Muscle of arm (tissue), 14 donors: ENCODE data around the gene EIF5AL1. TPM values are rescaled to one million over a fixed set of nuclear protein-coding genes. Genes with fewer than 3 reads are reported as not detected.
"Not testable (repeated sequence)": the region's sequence is repeated elsewhere in the genome, so short reads cannot be mapped to it uniquely, and the experiment has no call there.

Source experiments
- DNase-seq: peaks from one replicate; pipeline ENCODE4 v3.0.0-alpha.2; 2013
- long read RNA-seq, 11 donors: transcript quantifications; one replicate each; lab custom pipeline, GENCODE V29; 2026
- polyA plus RNA-seq, 12 donors: library from polyadenylated mRNA; unstranded; fragments of 120-200 nt; gene quantifications; one replicate each; pipeline ENCODE4 v1.2.1, GENCODE V29; 2013; ENCODE audit not compliant: insufficient read length in 12 of 12

The EIF5AL1 gene
- polyA plus RNA-seq, result 1 to 10 TPM in 8 of 12 donors, under 1 TPM in 3, not detected in 1; 0.06 to 6.6 (median 1.6) TPM
- long read RNA-seq, donor 1, transcript EIF5AL1-201 (1 exons, 3,840 nt), result major isoform, 38 of 38 reads
- long read RNA-seq, donor 1, partial matches to known transcripts, result 0 of 38 reads
- long read RNA-seq, donor 1, other reads (novel, unspliced or antisense), result 0 of 38 reads
- long read RNA-seq, donor 2, transcript EIF5AL1-201 (1 exons, 3,840 nt), result major isoform, 25 of 25 reads
- long read RNA-seq, donor 2, partial matches to known transcripts, result 0 of 25 reads
- long read RNA-seq, donor 2, other reads (novel, unspliced or antisense), result 0 of 25 reads
- long read RNA-seq, donor 3, transcript EIF5AL1-201 (1 exons, 3,840 nt), result major isoform, 38 of 38 reads
- long read RNA-seq, donor 3, partial matches to known transcripts, result 0 of 38 reads
- long read RNA-seq, donor 3, other reads (novel, unspliced or antisense), result 0 of 38 reads
- long read RNA-seq, donor 4, transcript EIF5AL1-201 (1 exons, 3,840 nt), result major isoform, 34 of 34 reads
- long read RNA-seq, donor 4, partial matches to known transcripts, result 0 of 34 reads
- long read RNA-seq, donor 4, other reads (novel, unspliced or antisense), result 0 of 34 reads
- long read RNA-seq, donor 5, result 0 reads
- long read RNA-seq, donor 6, transcript EIF5AL1-201 (1 exons, 3,840 nt), result major isoform, 18 of 18 reads
- long read RNA-seq, donor 6, partial matches to known transcripts, result 0 of 18 reads
- long read RNA-seq, donor 6, other reads (novel, unspliced or antisense), result 0 of 18 reads
- long read RNA-seq, donor 7, transcript EIF5AL1-201 (1 exons, 3,840 nt), result major isoform, 41 of 41 reads
- long read RNA-seq, donor 7, partial matches to known transcripts, result 0 of 41 reads
- long read RNA-seq, donor 7, other reads (novel, unspliced or antisense), result 0 of 41 reads
- long read RNA-seq, donor 8, transcript EIF5AL1-201 (1 exons, 3,840 nt), result major isoform, 32 of 32 reads
- long read RNA-seq, donor 8, partial matches to known transcripts, result 0 of 32 reads
- long read RNA-seq, donor 8, other reads (novel, unspliced or antisense), result 0 of 32 reads
- long read RNA-seq, donor 9, transcript EIF5AL1-201 (1 exons, 3,840 nt), result major isoform, 34 of 34 reads
- long read RNA-seq, donor 9, partial matches to known transcripts, result 0 of 34 reads
- long read RNA-seq, donor 9, other reads (novel, unspliced or antisense), result 0 of 34 reads
- long read RNA-seq, donor 10, transcript EIF5AL1-201 (1 exons, 3,840 nt), result major isoform, 22 of 22 reads
- long read RNA-seq, donor 10, partial matches to known transcripts, result 0 of 22 reads
- long read RNA-seq, donor 10, other reads (novel, unspliced or antisense), result 0 of 22 reads
- long read RNA-seq, donor 11, transcript EIF5AL1-201 (1 exons, 3,840 nt), result major isoform, 80 of 80 reads
- long read RNA-seq, donor 11, partial matches to known transcripts, result 0 of 80 reads
- long read RNA-seq, donor 11, other reads (novel, unspliced or antisense), result 0 of 80 reads

DNA sequence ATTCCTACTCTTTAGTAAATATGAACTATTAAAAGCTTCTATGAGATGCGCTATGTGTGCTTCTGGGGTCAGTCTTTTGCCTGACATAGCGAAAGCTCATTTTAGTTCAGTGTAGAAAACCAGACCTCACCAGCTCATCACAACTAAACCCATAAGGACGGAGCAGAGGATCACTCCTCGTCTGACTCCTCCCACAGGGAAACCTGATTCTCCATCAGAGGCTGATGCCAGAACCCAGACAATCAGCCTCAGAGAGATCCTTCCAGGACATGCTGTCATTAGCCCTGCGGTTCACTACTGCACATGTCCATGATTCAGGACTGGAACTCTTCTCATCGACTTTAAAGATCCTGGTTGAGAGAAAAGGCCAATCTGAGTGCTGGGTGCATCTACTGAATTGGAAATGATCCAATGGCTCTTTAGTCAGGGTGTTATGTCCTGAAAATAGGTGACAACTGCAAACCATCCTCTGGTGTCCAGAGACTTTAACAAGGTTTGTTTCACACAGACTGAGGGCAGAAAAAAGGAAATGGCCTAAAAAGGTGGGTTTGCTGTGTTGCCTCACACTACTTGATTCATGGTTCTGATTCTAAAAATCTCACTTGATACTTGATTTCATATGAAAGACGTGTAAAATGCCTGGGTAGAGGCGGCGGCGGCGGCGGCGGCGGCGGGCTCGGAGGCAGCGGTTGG lies at the start of gene EIF5AL1:
Gene EIF5AL1, plus strand, starts transcription at position 643 of the 693 bp plus-strand sequence. CDS start 117 bp downstream, outside the sequence.
- DNase-seq, result not testable (repeated sequence)

DNA sequence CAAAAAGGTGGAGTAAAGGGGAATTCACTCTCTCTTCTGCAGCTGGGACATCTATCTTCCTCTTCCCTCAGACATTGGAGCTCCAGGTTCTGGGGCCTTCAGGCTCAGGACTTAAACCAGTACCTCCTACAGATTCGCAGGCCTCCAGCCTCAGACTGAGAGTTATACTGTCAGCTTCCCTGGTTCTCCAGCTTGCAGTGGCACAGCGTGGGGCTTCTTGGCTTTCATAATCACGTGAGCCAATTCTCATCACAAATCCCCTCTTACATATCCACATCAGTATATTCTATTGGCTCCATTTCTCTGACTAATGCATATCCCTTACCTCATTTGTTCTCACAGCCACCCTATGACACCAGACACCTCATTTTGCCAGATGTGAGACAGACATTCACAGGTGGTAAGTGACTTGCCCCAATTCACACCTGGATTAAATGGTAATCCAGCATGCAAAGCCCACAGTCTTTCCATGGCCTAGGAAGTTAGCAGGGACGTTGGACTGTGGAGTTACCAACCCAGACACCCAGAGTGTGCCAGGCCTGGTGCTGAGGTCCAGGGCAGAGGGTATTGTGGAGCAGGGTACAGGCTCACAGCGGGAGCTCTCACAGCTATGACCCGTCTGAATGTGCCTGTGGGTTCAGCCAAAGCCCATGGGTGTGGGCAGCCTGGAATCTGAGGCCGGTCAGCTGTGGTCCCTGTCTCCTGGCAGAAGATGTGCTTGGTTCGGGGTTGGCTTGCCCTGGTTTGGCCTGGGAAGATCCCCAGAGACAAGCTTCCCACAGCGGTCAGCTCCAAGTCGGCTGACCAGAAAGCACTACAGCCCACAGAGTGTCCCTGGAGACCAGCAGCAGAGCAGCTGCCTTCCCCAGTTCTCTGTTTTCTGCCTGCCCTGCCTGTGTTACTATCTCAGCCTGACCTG lies 48.5 kb upstream of the EIF5AL1 start:
- no peak for DNase-seq

- no peak for DNase-seq
Measured at GRCh38 chr10:79465341-79465740, 47.0 kb upstream of the EIF5AL1 start.

- DNase-seq, result no peak
Measured at GRCh38 chr10:79468015-79468560, 44.2 kb upstream of the EIF5AL1 start.

- no peak for DNase-seq
Measured at GRCh38 chr10:79468841-79469585, 43.3 kb upstream of the EIF5AL1 start.

DNA sequence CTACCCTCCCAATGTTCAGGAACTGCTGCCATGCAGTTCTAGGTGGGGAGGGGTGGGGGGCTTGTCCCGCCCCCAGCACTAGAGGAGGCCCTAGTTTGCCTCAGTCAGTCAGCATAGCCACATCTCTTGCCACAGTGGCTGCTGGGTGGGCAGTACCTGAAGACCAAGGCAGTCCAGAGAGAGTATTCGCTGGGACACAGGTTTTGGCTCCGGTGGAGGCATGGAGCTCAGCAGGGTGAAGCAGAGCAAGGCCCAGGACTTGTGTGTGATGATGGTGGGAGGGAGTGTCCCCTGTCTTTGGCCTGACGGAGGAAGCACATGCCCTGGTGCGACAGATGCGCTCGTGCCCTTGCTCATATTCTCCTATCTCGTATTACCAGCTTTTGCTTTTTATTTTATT lies 42.2 kb upstream of the EIF5AL1 start:
- no peak for DNase-seq

DNA sequence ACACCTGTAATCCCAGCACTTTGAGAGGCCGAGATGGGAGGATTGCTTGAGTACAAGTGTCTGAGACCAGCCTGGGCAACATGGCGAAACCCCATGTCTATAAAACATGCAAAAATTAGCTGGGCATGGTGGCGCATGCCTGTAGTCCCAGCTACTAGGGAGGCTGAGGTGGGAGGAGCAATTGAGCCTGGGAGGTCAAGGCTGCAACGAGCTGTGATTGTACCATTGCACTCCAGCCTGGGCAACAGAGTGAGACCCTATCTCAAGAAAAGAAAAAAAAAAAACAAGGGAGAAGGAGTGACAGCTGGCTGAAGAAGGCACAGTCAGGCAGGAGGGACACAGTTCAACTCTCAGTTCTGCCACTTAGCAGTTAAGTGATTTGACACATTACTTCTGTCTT lies 40.6 kb upstream of the EIF5AL1 start:
- DNase-seq, result no peak

GRCh38 chr10:79472449-79472848 lies 39.9 kb upstream of the EIF5AL1 start:
- no peak for DNase-seq

- DNase-seq, result no peak
Measured at GRCh38 chr10:79472951-79473350, 39.4 kb upstream of the EIF5AL1 start.

DNA sequence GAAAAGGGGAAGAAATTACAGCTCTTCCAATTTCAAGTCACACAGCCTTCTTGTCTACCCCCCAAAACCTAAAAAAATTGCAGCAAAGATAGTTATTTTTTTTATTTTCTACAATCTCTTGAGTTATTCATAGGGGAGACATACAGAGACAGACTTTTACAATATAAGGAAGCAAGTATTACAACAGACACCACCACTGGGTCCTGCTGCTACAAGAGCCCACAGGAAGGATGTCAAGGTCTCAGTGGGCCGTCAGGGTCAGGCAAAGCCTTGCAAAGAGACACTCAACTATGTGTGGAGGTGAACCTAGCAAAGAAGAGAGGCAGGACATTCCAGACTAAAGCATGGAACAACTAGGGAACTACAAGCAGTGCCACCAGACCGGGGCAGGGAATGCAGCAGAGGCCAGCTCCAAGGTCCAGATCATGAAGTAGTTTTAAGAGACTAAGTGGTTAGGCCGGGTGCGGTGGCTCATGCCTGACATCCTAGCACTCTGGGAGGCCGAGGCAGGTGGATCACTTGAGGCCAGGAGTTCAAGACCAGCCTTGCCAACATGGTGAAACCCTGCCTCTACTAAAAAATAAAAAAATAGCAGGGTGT lies 38.7 kb upstream of the EIF5AL1 start:
- DNase-seq, result no peak

GRCh38 chr10:79475119-79475653 lies 37.1 kb upstream of the EIF5AL1 start:
- DNase-seq, result no peak

GRCh38 chr10:79475877-79476276 lies 36.5 kb upstream of the EIF5AL1 start:
- no peak for DNase-seq

DNA sequence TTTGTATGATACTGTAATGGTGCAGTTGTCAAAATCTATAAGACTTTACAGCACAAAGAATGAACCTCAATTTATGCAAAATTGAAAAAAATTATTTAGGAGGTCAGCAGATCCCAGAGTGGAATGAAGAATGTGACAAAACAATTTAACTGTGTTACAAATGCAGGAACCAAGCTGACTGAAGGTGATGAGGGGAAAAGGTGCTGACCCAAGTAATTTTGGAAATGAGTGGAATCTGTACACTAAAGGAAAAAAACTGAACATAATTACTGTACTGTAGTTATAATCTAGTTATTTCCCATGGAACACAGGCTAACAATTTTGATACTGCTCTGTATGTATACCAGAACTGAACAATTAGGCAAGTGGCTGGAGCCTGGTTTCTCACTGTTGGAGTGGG lies 35.7 kb upstream of the EIF5AL1 start:
- DNase-seq, result no peak

GRCh38 chr10:79477456-79477855 lies 34.9 kb upstream of the EIF5AL1 start:
- no peak for DNase-seq

DNA sequence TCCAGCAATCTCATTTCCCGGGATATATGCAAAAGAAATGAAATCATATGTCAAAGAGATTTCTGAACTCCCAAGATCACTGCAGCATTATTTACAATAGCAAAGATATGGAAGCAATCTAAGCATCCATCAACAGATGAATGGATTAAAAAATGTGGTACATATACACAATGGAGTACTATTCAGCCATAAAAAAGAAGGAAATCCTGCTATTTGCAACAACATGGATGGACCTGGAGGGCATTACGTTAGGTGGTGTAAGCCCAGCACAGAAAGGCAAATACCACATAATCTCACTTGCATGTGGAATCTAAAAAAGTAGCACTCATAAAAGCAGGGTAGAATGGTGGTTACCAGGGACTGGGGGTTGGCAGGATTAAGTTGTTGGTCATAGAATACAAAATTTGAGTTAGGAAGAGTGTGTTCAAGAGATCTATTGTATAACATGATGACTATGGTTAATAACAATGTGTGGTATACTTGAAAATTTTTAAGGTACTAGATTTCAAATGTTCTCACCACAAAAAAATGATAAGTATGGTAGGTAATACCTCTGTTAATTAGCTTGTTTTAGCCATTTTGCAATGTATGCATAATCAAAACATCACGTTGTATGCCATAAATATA lies 32.9 kb upstream of the EIF5AL1 start:
- DNase-seq, result no peak

GRCh38 chr10:79482304-79482703 lies 30.0 kb upstream of the EIF5AL1 start:
- DNase-seq, result no peak

DNA sequence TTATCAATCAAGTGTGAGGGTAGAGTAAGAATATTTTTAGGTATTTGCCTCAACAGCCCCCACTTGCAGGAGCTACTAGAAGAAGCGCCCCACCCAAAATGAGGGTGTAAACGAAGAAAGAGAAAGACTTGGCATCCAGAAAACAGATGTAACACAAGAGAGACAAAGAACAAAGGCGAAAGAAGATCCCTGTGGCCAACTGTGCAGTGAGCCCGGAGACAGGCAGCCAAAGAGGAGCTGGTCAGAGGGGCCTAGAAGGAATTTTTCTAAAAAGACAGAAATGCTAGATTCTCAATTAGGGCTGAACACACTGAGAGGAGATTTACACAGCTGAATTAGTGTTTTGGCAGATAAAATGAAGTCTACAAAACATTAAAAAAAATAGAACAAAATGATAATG lies 29.6 kb upstream of the EIF5AL1 start:
- DNase-seq, result no peak
